CD4-positive, alpha-beta T cell treated with Interleukin-4 for 4 hours (primary cell): ENCODE data around the gene MEGF10.
"Not testable (repeated sequence)": the region's sequence is repeated elsewhere in the genome, so short reads cannot be mapped to it uniquely, and the experiment has no call there.

Experiments
- DNase-seq: peaks from one replicate; pipeline ENCODE4 v3.0.0-alpha.2; 2020

Gene MEGF10

DNA sequence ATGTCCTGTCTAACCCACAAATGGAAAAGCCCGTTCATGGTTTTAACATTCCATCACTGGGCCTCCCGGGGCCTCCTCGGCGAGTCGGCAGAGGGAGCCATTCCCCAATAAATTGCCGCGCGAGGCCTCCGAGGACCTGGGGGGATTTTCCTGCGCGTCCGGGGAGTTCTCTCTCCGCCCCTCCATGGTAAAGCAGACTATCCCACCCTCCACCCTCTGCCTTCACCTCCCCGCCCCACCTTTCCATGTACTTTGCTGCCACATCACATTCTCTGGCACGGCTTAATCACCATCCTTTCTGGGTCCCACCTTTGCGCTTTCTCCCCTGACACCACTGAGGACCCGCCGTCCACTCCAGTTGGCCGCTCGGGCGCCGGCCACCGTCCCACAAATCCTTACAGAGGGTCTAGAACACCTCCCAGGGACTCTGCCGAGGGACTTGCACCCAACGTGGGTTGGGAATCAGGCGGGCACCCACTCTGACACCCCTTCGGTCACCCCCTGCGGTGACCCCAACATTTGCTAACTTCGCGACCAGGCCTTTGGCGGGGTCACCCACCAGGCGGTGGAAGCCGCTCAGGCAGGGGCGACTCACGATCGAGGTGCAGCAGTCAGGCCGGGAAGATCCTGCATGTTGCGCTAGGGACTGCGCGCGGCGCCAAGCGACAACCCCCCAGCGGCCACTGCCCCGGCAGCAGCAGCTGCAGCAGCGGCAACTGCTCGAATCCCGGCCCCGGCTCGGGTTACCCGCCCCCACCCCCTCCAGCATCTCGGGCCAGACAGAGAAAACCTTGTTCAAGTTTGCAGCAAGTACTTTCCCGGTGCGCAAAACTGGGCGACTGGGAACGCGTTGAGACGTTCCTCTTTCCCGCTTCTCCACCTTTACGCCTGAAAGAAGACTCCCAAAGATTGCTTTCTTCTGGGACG lies at the start of gene MEGF10:
Gene MEGF10 (plus strand): TSS at position 778 of the 927 bp plus-strand sequence. CDS start 40,513 bp downstream, outside the sequence.
- no peak for DNase-seq

DNA sequence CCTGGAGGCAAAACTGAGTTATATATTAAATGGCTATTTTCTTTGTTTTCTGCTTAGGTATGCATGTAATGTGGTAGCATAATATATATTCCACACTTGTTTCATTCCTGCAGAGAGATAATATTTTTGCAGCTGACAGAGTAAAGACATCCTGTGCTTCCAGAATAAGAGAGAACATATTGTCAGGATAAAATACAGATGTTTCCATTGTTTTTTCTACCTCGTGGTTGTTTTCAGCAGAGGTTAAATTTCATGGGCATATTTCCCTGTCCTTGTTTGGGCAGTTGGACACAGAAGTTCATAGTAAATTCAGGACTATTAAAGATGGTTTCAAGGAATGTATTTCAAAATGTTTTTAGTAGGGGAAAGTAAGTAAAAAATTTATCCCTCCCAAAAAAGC lies 47.6 kb upstream of the MEGF10 start:
- DNase-seq = no peak

DNA sequence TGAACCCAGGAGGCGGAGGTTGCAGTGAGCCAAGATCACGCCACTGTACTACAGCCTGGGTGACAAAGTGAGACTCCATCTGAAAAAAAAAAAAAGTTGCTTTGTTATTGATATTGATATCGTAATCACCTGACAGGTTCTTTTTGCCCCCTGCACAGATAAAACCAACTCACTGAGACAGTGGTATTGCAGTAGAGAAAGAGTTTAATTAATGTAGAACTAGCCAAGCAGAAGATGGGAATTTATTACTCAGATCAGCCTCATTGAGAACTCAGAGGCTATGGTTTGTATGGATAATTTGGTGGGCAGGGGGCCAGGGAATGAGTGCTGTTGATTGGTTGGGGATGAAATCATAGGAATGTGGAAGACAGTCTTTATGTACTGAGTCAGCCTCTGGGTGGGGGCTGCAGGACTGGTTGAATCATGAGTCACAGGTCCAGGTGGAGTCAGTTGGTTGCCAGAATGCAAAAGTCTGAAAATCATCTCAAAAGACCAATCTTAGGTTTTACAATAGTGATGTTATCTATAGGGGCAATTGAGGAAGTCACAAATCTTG lies 35.8 kb upstream of the MEGF10 start:
- DNase-seq = no peak

DNA sequence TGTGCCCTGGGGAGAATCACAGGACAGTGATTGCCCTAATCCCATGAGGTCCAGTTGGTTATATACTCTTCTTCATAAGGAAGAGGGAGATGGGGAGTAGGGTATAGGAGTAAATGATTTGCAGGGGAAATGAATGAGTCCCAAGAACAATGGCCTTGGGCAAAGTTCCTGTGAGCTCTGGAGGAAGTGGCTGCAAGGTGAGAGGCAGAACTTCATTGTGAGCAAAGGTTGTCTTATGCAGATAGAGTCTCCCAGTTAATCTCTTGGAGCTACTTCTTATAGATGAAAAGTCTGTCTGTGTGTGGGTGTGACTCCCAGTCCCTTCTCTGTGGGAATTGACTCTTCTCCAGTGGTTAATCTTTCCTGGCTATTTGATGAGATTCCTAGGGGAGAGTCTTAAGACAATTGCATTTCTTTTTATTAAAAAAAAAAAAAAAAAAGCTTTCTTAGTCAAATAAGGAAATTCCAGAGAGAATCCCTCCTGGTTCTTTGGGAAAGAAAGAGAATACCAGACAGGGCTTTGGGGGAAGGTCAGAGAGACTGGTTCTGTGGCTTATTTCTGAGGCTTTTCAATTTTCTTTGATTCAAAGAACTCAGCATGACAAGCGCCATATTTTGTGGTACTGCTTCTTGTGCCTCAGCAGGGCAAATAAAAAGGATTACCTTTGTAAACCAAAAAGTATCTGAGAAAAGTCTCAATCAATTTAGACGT lies 33.6 kb upstream of the MEGF10 start:
- DNase-seq = no peak

DNA sequence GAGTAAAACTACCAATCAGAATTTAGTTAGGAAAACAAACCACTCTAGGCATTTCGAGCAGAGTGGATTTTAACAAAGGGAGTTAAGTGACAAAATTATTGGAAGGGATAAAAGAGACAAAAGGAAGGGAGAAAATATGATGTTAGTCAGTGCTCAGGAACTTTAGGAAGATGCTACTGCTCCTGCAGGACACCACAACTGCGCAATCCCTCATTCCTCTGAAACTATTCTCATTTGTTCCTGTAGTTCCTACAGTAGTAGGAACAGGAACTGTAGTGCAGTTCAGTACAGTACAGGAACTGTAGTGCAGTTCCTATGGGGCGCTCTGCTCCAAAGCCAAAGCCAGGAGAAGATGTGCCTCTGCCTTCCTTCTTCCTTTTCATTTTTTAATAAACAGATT lies 29.9 kb upstream of the MEGF10 start:
- no peak for DNase-seq

DNA sequence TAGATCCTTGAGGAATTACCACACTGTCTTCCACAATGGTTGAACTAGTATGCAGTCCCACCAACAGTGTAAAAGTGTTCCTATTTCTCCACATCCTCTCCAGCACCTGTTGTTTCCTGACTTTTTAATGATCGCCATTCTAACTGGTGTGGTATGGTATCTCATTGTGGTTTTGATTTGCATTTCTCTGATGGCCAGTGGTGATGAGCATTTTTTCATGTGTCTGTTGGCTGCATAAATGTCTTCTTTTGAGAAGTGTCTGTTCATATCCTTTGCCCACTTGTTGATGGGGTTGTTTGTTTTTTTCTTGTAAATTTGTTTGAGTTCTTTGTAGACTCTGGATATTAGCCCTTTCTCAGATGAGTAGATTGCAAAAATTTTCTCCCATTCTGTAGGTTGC lies 25.1 kb upstream of the MEGF10 start:
- not testable (repeated sequence) for DNase-seq

DNA sequence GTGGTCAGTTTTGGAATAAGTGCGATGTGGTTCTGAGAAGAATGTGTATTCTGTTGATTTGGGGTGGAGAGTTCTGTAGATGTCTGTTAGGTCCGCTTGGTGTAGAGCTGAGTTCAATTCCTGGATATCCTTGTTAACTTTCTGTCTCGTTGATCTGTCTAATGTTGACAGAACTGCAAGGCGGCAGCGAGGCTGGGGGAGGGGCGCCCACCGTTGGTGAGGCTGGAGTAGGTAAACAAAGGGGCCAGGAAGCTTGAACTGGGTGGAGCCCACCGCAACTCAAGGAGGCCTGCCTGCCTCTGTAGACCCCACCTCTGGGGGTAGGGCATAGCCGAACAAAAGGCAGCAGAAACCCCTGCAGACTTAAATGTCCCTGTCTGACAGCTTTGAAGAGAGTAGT lies 22.3 kb upstream of the MEGF10 start:
- DNase-seq = not testable (repeated sequence)

DNA sequence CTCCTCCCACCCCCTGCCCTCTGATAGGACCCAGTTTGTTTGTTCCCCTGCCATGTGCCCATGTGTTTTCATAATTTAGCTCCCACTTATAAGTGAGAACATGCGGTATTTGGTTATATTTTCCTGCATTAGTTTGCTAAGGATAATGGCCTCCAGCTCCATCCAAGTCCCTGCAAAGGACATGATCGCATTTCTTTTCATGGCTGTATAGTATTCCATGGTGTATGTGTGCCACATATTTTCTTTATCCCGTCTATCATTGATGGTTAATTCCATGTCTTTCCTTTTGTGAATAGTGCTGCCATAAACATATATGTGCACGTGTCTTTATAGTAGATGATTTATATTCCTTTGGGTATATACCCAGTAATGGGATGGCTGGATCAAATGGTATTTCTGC lies 19.9 kb upstream of the MEGF10 start:
- DNase-seq = not testable (repeated sequence)

DNA sequence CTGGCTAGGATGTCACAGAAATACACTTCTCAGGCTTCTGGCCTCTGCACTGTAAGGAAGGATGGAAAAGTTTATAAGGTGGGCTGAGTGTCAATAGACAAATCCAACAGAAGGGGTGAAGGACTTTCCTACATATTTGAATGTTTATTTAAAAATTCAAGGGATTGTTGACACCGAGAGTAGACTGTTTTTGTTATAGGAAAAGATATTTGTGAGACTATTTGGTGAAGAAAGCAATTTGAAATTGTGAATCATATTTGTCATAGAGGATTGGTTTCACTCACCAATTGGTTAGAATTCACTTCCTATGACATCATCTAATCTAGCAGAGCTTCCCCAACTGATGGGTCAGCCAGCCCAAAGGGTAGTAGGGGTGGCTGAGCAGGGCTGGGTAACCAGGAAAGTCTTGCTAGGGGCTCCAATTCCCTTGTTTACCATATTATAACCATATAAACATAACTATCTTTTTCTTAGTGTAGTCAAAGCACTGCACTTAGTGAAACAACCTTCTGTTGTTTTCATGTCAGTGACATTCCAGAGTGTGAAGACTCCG lies 14.9 kb upstream of the MEGF10 start:
- DNase-seq = no peak

DNA sequence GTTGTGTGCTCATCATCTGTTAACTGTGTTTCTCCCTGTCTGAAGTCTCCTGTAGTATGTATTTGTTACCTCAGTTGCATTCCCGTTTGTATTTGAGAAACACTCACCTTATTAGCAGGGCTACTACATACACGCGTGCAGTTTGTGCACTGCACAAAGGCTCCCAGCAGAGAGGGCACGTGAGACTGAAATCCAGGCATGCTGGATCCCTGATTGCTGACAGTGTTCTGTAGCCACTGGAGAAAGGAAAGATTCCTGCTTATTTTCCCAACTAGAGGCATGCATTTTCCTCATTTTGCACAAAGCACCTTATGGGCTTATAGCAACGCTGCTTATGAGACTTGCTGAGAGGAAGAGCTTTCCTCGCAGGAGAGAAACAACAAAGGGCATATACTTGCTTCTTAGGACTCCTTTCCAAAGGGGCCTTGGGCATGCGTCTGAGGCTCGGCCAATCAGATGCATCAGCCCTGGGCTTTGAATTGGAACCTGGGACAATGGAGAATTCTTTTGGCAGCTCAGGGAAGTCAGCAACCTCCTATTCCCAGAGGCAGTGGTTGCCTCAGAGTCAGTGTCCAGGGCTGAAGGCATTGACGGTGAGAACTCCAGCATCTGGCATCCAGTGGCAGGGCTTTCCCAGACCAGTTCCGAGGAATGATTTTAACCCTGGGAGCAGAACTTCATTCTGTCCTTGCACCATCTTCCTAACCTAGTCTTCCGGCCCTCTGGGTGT lies 9.9 kb upstream of the MEGF10 start:
- DNase-seq = no peak

DNA sequence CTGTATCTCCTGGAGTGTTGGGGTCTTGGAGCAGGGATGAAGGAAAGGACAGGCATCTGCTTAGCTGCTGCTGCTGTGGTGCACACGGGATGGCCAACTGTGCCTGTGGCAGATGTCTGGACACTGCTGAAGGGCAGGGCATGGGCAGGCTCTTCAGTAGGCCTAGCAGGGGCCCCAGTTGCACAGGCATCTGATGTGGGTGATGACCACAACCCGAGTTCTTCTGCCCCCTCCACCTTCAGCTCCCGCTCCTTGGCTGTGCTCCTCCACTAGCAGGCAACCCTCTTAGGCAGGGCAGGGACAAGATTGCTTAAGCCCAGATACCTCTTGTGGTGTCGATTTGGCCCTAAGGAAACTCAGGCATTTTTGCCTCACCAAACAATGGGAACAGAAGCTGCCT lies 9.0 kb upstream of the MEGF10 start:
- no peak for DNase-seq

DNA sequence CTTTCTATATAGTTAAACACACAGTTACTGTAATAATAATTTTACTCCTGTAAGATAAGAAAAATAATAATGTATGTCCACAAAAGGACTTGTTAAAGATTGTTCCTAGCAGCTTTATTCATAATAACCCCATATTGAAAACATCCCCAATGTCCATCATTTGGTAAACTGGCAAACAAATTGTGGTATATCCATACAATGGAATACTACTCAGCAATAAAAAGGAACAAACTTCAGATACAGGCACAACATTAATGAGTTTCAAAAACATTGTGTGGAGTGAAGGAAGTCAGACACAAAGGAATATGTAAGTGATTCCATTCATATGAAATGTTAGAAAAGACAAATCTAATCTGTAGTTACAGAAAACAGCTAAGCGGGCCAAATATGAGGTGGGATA lies 1.9 kb upstream of the MEGF10 start:
- DNase-seq = no peak

DNA sequence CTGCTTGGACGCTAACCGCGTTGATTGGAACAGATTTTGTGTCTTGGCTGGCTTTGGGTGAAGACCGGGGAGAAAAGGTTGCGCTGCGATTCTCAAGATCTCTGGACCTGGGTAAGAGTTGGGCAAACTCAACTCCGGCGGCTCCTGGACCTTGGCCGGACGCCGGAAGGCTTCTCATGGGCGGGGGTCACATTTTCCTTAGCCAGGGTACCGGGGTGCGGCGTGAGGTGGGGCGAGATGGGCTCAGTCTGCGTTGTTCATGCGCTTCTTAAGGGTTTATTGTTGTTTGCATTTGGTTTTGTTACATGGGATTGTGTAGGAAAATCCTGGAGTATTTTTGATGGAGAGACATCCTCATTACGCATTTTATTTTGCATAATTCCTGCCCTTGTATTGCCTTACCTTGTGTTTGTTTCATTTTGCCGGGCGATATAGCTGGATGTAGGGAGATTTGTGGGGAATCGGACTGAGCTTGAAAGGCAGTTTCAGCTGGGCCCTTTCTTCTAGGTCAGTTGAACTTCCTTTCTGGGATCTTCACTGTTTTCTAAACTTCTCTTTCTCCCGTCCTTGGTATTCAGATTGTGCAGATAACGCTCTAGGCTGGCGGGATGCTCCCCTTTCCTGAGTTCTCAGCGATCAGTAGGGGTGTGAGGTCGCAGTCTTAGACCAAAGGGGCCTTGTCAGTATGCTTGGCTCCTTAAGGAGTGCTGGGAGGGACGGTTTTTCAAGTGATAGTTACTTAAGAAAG lies 524 bp downstream of the MEGF10 start:
- DNase-seq = no peak

DNA sequence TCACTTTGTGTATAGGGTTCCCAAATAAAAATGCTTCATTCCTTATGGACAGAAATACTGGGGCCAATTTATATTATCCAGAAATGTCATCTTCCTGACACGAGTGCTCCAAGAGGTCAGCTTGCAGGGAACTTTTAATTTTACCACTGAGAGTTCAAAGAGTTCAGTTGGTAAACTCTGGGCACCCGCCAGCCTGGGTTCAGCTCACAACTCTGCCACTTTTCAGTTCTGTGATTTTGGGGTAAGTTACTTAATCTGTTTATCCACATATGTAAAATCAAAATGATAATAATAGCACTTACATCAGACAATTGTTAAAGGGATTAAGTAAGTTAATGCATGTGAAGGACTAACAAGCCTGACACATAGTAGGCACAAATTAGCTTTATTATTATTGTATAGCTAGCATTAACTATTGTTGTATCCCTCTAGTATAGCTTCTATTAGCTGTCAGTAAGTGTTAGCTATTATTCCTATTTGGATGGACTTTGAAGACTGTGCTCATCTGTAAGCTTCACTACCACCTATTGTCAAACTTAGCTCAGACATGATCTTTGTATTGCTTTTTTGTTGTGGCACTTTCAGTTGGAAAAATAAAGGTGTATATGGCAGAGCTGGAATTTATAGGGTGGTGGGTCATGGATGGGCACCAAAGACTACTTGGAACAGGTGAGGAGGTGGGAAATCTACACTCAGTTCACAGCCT lies 1.6 kb downstream of the MEGF10 start:
- DNase-seq = no peak

DNA sequence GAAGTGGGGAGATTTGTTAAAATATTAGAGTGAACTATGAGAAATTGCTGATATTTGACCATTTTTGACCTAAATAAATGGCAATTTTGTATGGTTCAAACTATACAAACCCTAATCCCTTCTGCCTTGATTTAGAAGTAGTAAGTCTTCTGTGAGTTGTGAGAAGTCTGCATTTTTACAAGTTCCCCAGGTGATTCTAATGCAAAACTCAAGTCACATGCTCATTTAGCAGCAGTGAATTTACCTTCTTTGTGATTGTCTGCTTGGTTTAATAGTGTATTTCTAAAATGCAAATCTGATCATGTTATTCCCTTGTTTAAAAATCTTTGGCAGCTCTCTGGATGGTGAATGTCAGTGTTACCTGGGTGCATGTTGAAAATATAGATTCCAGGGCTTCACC lies 2.8 kb downstream of the MEGF10 start:
- no peak for DNase-seq

DNA sequence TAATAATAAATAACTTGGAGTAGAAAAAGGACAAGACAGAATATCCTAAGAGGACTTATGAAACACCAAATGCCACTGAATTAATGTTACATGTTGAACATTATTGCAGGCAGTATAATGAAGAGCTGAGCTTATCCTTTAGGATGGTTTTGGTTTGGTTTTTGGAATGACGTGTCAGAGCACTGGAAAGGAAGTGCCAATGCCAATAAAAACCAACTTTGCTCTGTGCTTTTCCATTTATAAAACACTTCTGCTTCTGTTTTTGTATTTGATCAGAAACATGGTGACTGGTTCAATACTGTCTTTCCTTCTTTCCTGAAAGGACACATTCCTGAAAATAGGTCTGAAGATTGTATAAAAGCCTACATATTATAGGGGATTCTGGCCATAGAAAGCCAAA lies 4.2 kb downstream of the MEGF10 start:
- DNase-seq = no peak

DNA sequence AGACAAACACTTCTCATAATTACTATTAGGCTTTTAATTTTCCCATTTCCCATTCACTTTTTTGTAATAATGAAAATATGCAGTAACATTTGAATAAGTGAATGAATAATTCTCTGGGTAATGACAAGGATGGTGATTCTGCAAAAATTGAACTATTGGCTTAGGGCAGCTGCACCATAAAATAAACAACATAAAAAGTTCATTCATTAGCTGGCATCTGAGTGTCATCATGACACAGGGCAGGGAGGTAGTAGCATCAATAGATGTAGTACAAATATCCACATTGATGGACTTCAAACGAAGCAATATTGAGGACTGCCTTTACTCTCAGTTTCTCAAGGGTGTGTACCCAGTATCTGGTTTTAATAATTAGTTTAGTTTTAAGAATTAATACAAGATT lies 4.9 kb downstream of the MEGF10 start:
- no peak for DNase-seq

DNA sequence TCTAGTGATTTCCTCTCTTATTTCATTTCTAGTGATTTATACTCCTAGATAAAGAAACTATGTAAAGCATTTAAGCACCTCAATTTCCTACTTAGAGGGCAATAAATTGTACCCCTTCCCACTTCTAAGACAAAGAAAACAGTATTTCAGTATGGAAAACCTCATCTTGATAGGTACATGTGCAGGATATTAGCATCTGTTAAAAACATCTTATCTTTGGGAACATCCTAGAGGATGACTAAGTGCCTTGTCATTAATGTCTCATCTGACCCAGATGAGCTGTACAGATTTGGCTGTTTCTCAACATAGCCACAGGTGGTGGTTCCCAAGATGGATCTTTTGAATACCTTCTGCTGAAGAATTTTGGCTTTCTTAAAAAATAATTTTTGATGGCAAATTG lies 5.7 kb downstream of the MEGF10 start:
- no peak for DNase-seq

DNA sequence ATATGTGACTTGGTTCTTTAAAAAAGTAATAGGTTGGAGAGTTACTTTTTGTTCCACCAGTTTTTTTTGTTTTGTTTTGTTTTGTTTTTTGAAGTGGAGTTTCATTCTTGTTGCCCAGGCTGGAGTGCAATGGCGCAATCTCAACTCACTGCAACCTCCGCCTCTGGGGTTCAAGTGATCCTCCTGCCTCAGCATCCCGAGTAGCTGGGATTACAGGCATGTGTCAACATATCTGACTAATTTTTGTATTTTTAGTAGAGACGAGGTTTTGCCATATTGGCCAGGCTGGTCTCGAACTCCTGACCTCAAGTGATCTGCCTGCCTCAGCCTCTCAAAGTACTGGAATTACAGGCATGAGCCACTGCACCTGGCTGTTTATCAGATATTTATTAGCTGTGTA lies 6.3 kb downstream of the MEGF10 start:
- not testable (repeated sequence) for DNase-seq

DNA sequence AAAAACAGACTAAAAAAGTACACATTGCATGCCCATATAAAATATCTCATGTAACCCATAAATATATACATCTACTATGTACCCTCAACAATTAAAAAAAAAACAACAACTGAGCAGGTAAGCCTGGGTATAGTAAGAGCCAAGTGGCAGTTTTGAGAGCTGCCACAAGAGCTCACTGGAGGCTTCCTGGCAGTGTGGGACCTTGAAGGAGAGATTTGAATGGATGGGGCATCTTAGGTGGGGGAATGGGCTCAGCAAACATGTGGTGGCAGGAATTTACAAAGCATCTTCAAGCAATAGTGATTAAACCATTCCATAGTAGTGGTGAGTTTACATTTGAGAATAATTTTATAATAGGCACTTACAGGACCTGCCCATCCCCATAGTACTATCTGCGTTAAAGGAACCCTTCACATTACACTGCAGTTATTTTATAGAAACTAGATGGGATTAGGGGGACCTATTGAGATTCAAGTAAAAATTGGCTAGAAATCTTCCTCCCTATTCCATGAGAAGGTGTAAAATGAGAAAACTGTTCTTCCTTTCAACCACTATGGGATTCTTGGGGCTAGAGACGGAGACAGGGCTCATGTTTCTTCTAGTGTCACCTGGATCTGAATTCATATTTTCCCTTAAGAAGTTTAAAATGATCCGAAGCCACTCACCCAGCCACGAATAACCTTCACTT lies 6.9 kb downstream of the MEGF10 start:
- DNase-seq = no peak

DNA sequence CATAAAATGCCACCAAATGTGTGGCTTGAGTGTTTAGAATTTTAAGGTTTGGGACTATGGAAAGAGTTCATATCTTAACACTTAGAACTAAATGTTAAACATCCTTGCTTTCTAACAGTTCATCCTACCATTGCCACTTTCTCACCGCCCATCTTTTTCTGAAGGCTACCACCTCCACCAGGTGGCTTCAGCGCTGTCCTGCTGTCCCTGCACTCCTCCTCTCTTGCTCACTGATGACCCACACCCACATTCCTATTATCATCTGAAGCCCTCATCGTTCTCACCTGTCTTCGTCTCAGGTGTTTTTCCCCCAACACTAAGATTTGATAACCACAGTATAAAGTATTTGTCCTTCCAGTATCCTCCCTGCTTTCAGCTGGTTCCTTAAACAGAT lies 7.4 kb downstream of the MEGF10 start:
- DNase-seq = no peak
